Esophagus squamous epithelium (tissue), 4 donors: ENCODE measurements around the gene YIPF4.

Experiments used
- CTCF ChIP-seq, 6 experiments: fragments of 450-650 bp in 4 of 6; fragments of 200-600 bp in 2 of 6; sonication (generic) in 2 of 6; IDR thresholded peaks; one replicate each; pipeline ENCODE4 v1.5.1; 2016 to 2019; ENCODE audit warnings: antibody characterized with exemption in 6 of 6, mild to moderate bottlenecking in 4 of 6, moderate library complexity in 4 of 6
- POLR2A ChIP-seq, 4 donors: fragments of 450-650 bp; IDR thresholded peaks; one replicate each; pipeline ENCODE4 v1.6.1; 2017; ENCODE audit warnings: antibody characterized with exemption in 4 of 4, mild to moderate bottlenecking in 4 of 4, moderate library complexity in 3 of 4

DNA sequence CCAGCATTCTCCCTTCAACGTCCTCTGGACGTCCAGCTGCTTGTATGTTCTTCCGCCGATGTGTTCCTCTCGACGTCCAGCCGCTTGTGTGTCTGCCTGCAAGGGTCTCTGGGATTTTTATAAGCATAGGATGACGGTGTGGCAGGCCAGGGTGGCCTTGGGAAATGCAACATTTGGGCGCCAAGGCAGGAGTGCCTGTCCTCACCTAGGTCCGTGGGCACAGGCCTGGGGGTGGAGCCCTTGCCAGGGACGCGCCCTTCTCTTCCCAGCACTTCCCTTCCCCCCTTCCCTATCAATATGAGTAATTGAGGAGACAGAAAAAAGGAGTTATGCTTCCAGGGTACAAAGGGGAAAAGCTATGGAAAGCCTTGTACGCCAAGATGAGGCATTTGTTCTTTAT is 19.5 kb upstream of the YIPF4 start:
- TF ChIP-seq CTCF (IDR thresholded peaks at IDR 0.05): no peak
- TF ChIP-seq POLR2A (IDR thresholded peaks at IDR 0.05): no peak
